ENCODE results near the gene MBLAC2. TPM values are rescaled to one million over a fixed set of nuclear protein-coding genes. Genes with fewer than 3 reads are reported as not detected.
A peak's percentile ranks its signal among the peaks of the same experiment; 100 is the strongest.

MBLAC2 gene
- polyA plus RNA-seq (2012; ENCODE audit: missing spikeins) = 4.3 TPM

DNA sequence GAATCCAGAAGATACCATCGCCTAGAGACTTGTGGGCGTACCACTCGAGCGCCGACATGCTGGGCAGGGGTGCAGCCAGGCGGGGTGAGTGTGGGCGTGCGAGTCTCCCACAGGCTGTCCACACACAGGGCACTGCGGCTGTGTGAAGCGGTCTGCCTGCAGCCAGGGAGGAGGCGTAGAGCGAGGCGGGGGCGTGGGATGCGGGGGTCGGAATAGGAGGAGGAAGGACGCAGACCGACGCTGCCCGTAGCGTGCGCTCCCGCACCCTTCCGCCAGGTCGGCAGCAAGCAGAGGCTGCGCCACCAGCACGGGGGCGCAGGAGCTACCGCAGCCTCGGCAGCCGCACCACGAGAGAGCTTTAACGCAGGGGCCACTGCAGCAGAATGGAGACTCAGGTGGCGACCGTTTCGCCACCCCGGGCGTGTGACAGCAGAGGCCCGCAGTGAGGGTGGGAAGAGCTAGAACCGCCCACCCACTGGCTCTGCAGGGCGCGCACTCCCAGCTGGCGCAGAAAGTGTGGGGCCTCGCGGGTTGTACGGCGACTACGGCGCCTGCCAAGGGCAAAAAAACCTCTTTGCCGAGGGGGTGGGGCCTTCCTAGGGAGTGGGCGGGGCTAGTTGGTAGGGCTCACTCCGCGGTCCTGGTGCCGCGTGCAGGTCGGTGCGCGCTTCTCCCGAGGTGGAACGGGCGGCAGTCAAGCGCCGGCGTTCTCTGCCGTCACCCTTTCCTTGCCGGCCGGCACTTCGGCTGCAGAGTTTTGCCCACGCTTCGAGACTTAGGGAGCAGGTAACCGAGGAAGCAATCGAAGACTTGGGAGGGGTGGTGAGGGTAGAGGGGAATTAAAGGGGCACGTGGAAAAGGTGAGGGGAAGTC is at the start of gene MBLAC2, which contains the start of gene POLR3G:
Gene MBLAC2, minus strand, starts transcription at position 537 of the 873 bp plus-strand sequence. Its CDS starts 479 bp downstream, at position 58.
Gene POLR3G, plus strand, starts transcription at position 630 of the 873 bp plus-strand sequence. CDS start 10,704 bp downstream, outside the sequence.
- peak; percentile 95 for FAIRE-seq
- DNase-seq (ENCODE audit: insufficient read length) = peak; percentile 69
- TF ChIP-seq TAF1 (IDR thresholded peaks at IDR 0.05; ENCODE audit: borderline replicate concordance, low read depth, low read length) (peak; percentile 24; the same call in 1 of the 2 replicates), POLR2AphosphoS5 (IDR thresholded peaks at IDR 0.05; ENCODE audit: low read depth, low read length) (peak; percentile 84), POLR2A (IDR thresholded peaks at IDR 0.05; ENCODE audit: low read depth, low read length) (peak; percentile 90; the same call in 1 of the 2 replicates)

DNA sequence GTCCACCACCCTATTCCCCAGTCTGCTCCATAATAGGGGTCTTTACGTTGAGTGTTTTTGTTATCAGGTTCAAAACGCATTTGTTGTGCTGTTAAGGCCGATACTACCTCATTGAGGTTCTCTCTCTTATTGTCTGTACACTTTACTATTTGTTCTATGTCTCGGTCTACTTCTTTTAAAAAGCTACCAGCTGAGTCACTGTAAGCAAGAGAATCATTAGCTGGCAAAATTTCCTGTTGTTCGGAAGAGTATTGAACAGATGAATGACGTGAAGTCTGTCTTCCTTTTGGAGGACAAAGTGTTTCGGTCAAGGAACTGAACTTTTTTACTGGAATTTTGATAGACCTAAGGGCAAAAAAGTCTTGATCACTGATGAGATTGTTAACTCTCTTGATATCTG is 44.5 kb upstream of the MBLAC2 start:
- no peak for DNase-seq (ENCODE audit: insufficient read length)
- FAIRE-seq = no peak
- TF ChIP-seq POLR2A (IDR thresholded peaks at IDR 0.05; ENCODE audit: low read depth, low read length) (no peak), TAF1 (IDR thresholded peaks at IDR 0.05; ENCODE audit: borderline replicate concordance, low read depth, low read length) (no peak), POLR2AphosphoS5 (IDR thresholded peaks at IDR 0.05; ENCODE audit: low read depth, low read length) (no peak)

DNA sequence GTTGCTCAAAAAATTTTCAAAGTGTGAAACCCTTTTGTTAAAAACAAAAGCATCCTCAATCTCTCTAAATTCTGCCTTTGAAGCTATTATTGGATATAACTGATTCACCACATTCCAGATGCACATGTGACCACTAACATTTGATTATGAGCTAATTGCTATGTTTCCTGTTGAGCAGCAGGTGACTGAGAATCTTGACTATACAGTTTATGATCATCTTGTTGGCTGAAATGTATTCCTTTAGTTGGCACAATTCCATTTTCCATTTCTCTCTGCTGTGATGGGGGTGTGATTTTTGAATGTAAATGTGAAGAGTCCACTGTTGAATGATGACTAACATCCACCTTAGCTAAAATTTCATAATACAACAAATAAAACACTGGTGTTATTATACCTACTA is 44.1 kb upstream of the MBLAC2 start:
- TF ChIP-seq POLR2A (IDR thresholded peaks at IDR 0.05; ENCODE audit: low read depth, low read length) (no peak), TAF1 (IDR thresholded peaks at IDR 0.05; ENCODE audit: borderline replicate concordance, low read depth, low read length) (no peak), POLR2AphosphoS5 (IDR thresholded peaks at IDR 0.05; ENCODE audit: low read depth, low read length) (no peak)
- no peak for FAIRE-seq
- no peak for DNase-seq (ENCODE audit: insufficient read length)

GRCh38 chr5:90514520-90514919 is 39.9 kb upstream of the MBLAC2 start:
- TF ChIP-seq POLR2A (IDR thresholded peaks at IDR 0.05; ENCODE audit: low read depth, low read length) (no peak), POLR2AphosphoS5 (IDR thresholded peaks at IDR 0.05; ENCODE audit: low read depth, low read length) (no peak), TAF1 (IDR thresholded peaks at IDR 0.05; ENCODE audit: borderline replicate concordance, low read depth, low read length) (no peak)
- no peak for FAIRE-seq
- DNase-seq (ENCODE audit: insufficient read length) = no peak

- FAIRE-seq = peak; percentile 17
- TF ChIP-seq POLR2AphosphoS5 (IDR thresholded peaks at IDR 0.05; ENCODE audit: low read depth, low read length) = no peak
- no peak for TF ChIP-seq POLR2A (IDR thresholded peaks at IDR 0.05; ENCODE audit: low read depth, low read length)
- TF ChIP-seq TAF1 (IDR thresholded peaks at IDR 0.05; ENCODE audit: borderline replicate concordance, low read depth, low read length) = no peak
- DNase-seq (ENCODE audit: insufficient read length) = no peak
Measured at GRCh38 chr5:90510438-90510837, 35.9 kb upstream of the MBLAC2 start.

- no peak for TF ChIP-seq POLR2AphosphoS5 (IDR thresholded peaks at IDR 0.05; ENCODE audit: low read depth, low read length)
- no peak for FAIRE-seq
- no peak for DNase-seq (ENCODE audit: insufficient read length)
Measured at GRCh38 chr5:90506221-90506620, 31.6 kb upstream of the MBLAC2 start.

GRCh38 chr5:90504743-90505142 is 30.2 kb upstream of the MBLAC2 start:
- DNase-seq (ENCODE audit: insufficient read length) = no peak
- TF ChIP-seq POLR2AphosphoS5 (IDR thresholded peaks at IDR 0.05; ENCODE audit: low read depth, low read length) = no peak
- TF ChIP-seq POLR2A (IDR thresholded peaks at IDR 0.05; ENCODE audit: low read depth, low read length) = no peak
- TF ChIP-seq TAF1 (IDR thresholded peaks at IDR 0.05; ENCODE audit: borderline replicate concordance, low read depth, low read length) = no peak
- FAIRE-seq = no peak

- TF ChIP-seq POLR2A (IDR thresholded peaks at IDR 0.05; ENCODE audit: low read depth, low read length) = no peak
- TF ChIP-seq TAF1 (IDR thresholded peaks at IDR 0.05; ENCODE audit: borderline replicate concordance, low read depth, low read length) = no peak
- TF ChIP-seq POLR2AphosphoS5 (IDR thresholded peaks at IDR 0.05; ENCODE audit: low read depth, low read length) = no peak
- FAIRE-seq (no peak), DNase-seq (ENCODE audit: insufficient read length) (no peak)
Measured at GRCh38 chr5:90503596-90503995, 29.0 kb upstream of the MBLAC2 start.

DNA sequence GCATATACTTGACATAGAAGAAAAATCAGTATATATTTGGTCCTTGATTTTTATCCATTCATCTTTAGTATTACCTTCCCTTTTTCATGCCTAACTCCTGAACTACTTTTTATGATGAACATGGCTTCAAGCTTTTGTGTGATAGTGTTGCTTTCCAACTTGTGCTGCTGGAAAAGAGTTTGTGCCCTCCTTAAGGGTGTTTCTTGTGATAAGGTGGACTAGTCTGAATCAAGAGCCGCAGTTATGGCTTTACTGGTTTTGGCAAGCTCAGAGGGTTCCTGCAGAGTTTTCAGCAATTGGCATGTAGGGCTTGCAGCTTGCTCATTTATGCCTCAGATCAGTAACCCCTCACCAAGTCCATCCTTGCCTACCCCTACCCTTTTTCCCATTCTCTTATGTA is 20.6 kb upstream of the MBLAC2 start:
- FAIRE-seq (no peak), DNase-seq (ENCODE audit: insufficient read length) (no peak)
- TF ChIP-seq POLR2A (IDR thresholded peaks at IDR 0.05; ENCODE audit: low read depth, low read length) (no peak), TAF1 (IDR thresholded peaks at IDR 0.05; ENCODE audit: borderline replicate concordance, low read depth, low read length) (no peak), POLR2AphosphoS5 (IDR thresholded peaks at IDR 0.05; ENCODE audit: low read depth, low read length) (no peak)

GRCh38 chr5:90494043-90494442 is 19.5 kb upstream of the MBLAC2 start:
- DNase-seq (ENCODE audit: insufficient read length) = no peak
- no peak for FAIRE-seq
- no peak for TF ChIP-seq POLR2AphosphoS5 (IDR thresholded peaks at IDR 0.05; ENCODE audit: low read depth, low read length)
- no peak for TF ChIP-seq TAF1 (IDR thresholded peaks at IDR 0.05; ENCODE audit: borderline replicate concordance, low read depth, low read length)
- TF ChIP-seq POLR2A (IDR thresholded peaks at IDR 0.05; ENCODE audit: low read depth, low read length) = no peak

GRCh38 chr5:90488791-90489190 is 14.2 kb upstream of the MBLAC2 start:
- no peak for TF ChIP-seq POLR2AphosphoS5 (IDR thresholded peaks at IDR 0.05; ENCODE audit: low read depth, low read length)
- TF ChIP-seq TAF1 (IDR thresholded peaks at IDR 0.05; ENCODE audit: borderline replicate concordance, low read depth, low read length) = no peak
- no peak for TF ChIP-seq POLR2A (IDR thresholded peaks at IDR 0.05; ENCODE audit: low read depth, low read length)
- no peak for FAIRE-seq
- DNase-seq (ENCODE audit: insufficient read length) = no peak

- no peak for DNase-seq (ENCODE audit: insufficient read length)
- TF ChIP-seq POLR2AphosphoS5 (IDR thresholded peaks at IDR 0.05; ENCODE audit: low read depth, low read length) = no peak
- no peak for TF ChIP-seq TAF1 (IDR thresholded peaks at IDR 0.05; ENCODE audit: borderline replicate concordance, low read depth, low read length)
- TF ChIP-seq POLR2A (IDR thresholded peaks at IDR 0.05; ENCODE audit: low read depth, low read length) = no peak
- no peak for FAIRE-seq
Measured at GRCh38 chr5:90484540-90484939, 10.0 kb upstream of the MBLAC2 start.

Data from GM12892 (cell line).